KG1 (cell line): ENCODE measurements around the gene NTS.

Experiments used
- DNase-seq: peaks from one replicate; lab custom pipeline; 2025; lab: John Stamatoyannopoulos, UW

The NTS gene

DNA sequence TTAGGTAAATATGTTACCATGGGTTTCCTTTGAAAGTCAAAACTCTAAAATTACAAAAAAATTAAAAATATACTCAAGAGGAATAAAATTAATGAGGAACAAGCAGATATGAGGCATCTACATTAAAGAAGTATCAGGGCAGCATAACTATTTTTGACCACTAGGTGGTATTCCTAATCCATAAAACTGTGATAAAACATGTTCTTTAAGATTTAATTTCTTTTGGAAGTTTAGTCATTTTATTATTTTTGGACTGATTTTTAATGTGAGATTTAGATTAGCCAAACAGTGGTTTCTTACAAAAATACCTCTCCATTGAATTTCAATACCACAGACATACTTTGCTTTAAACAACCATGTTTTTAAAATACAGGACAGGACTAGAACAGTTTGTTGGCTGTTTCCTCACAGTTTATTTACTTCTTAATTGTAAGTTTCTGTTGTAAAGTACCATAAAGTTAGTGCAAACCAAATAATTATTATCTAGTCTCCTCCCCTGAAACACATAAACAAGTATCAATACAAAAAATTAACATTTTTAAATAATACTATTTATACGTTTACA is 49.8 kb downstream of the NTS start:
- no peak for DNase-seq

DNA sequence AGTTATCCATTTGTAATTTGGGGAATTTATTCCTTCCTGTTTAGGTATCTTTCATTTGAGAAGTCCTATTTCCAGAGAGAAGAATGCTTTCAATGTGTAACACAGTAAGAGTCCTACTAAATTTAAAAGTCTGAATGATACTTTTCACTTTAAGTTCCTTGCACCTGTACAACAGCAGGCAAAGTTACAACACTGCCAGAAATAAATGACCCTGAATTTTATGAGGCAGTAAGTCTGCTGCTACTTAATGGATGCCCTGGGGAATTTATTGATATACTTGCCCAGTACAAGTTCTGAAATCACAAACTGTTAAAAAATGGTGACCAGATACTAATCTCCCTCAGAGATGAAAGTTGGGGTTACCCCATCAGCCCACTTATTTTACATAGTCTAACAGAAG is 53.1 kb downstream of the NTS start:
- no peak for DNase-seq
